GM21447 (cell line): ENCODE data around the gene IGSF23.

ENCODE experiments used
- ATAC-seq: cut with Tn5 transposase; IDR thresholded peaks from one replicate; pipeline ENCODE4 v1.9.1; 2021; ENCODE audit not compliant: unreplicated experiment

IGSF23 gene, protein sequence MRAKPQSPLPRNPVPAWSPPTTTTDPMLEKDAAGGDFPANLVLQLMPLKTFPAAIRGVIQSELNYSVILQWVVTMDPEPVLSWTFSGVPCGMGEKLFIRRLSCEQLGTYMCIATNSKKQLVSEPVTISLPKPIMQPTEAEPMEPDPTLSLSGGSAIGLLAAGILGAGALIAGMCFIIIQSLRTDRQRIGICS

DNA sequence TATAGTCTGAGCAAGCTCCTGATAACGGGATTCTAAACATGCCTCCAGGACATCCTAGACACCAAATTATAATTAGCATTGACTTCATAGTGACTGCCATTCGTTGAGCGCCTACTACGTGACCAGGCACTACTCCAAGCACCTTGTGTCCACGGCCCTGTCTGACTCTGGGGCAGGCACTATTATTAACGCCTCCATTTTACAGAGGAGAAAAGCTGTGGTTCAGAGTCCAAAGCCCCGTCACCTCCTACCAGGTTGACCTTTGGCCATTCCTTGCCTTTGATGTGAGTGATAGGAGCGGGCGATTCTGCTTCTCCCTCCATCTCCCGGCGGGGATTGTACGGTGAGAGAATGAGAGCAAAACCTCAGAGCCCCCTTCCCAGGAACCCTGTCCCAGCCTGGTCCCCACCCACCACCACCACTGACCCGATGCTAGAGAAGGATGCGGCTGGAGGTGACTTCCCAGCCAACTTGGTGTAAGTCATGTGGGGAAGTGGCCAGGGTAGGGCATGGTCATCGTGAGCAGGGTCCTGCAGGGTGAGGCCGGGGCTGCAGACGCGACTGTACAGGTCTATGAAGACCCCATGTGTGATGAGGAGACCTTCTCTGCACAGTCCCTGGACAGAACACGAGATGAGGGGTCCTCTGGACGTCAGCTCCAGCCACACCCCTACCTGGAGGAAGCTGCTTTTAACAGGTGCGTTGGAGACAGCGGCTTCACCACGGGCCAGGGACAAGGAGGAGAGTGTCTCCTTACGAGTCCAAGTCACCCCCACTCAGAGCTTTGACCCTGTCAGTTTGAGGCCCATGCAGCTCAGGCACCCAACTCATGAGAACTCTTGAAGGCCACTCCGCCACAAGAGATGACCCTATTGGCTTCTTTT lies at the start of gene IGSF23:
Gene IGSF23, plus strand, starts transcription at position 269 of the 884 bp plus-strand sequence. Its CDS starts 83 bp downstream, at position 352.
- ATAC-seq = no peak

DNA sequence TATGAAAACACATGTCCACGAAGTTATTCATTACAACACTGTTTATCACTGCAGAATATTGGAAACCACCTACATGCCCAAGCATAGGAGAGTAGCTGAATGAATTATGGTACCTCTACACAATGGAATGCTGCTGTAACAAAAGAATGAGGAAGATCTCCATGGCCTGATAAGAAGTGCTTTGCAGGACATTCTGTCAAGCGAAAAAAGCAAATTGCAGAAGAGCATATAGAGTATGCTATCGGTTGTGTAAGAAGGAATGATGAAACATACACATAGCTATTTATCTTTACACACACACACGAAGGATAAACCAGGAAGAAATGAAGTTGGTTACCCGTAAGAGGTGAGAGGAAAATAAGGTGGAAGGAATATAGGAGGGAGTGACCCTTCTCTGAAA lies 46.4 kb upstream of the IGSF23 start:
- no peak for ATAC-seq

DNA sequence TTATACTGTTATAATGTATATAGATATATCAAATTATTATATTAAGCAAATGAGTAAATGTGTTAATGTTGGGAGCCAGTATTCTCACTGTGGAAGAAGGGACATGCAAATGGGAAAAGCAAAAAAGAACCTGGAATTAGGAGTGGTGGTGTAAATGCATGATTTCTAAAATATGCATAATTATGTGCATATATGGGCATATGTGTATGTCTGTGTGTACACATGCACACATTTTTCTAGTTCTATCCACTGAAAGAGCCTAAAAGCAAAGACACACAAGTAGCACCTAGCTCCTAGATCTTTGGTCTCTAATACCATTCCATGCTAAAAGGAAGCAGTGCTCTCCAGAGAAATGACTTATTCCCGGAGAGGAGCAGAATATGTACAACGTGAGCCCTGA lies 45.6 kb upstream of the IGSF23 start:
- no peak for ATAC-seq

DNA sequence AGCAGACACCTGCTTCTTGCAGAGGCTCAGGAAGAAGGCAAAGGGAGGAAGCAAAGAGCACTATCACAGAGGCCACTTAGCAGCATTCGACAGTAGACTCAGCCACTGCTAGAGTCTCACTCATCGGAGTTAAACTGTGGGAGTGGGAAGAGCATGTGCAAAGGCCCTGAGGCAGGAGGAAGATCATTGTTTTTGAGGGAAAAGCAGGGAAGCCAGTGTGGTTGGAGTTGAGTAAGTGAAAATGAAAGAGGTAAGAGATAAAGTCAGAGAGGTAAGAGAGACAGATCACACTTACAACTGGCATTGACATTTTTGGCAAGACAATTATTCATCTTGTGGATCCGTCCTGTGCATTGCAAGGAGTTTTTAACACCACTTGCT lies 42.8 kb upstream of the IGSF23 start:
- ATAC-seq = no peak

DNA sequence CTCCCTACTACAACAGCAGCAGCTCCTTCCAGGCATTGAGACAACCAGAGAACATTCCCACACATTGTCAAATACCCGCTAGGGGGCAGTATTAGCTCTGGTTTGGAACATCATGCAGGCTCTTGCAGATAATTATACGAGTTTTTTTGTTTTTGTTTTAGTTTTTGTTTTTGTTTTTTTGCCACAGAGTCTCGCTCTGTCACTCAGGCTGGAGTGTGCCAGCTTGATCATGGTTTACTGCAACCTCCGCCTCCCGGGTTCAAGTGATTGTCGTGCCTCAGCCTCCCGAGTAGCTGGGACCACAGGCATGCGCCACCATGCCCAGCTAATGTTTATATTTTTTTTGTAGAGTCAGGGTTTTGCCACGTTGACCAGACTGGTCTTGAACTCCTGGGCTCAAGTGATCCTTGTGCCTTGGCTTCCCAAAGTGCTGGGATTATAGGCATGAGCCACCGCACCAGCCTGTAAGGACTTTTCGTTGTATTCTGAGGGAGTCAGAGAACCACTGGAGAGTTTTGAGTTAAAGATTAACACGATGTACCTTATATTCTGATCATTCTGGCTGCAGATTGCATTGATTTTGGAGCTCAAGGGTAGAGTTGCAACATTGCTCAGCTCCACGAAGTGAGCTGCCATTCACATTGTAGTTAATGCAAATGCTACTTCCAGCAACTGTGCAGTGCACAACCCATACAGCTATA lies 42.2 kb upstream of the IGSF23 start:
- no peak for ATAC-seq

DNA sequence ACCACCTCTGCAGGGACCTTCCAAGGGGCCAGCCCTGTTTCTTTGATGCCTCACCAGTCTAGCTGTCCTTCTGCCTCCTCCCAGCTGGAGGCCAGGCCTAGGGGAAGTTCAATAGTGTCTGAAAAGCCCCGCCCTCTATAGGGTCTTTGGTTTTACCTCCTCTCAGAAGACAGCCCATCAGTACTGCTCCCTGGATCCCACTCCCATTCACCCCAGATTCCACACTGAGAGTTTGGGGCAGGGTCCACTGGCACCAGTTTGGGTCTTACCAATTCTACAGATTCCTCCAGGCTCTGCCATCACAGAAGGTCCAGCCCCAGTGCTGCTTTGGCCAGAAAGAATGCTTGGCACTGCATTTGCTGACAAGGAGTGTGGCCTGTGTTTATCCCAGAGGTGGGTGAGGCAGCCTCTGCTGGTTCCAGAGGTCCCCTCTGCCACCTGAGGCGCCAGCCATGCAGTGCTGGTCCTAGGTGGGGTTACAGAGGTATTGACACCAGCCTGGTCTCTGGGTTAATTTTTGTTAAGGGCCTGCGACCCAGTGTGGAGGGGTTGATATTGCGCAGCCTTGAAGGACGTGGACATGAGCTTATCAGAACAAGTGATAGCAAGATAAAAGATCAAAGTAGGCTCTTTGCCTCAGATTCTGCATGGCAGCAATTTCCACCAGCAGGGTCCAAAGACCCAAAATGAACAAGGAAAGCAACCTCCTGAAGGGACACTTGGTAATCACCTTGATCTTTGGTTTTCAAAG lies 41.4 kb upstream of the IGSF23 start:
- no peak for ATAC-seq

DNA sequence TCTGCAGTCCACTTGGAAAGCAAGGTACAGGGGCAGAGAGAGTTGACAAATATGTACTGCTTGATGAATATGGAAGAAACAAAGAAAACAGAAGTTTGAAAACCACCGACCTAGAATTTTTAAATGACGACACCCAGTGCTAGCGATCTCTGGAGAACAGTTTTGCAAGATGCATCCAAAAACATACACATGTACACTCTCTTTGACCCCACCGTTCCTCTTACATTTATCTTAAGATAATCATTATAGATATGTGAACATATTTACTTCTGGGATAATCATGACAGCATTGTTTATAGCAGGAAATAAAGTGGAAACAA lies 40.8 kb upstream of the IGSF23 start:
- ATAC-seq = no peak

DNA sequence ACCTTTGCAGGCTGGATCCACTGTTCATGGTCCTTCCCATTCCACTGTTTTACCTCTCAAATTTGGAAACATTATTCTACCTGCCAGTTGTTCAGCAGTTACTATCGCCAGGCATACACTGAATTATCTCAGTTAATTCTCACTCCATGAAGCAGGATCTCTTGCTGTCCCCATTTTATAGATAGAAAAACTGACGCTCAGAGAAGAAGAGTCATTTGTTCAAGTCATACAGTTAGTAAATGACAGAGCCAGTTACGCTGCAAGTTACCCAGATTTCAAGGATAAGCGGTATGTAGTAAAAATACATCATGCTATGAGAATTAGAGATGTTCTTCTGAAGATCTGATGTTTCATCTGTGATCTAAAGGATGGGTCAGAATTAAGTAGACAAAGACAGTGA lies 40.2 kb upstream of the IGSF23 start:
- no peak for ATAC-seq

DNA sequence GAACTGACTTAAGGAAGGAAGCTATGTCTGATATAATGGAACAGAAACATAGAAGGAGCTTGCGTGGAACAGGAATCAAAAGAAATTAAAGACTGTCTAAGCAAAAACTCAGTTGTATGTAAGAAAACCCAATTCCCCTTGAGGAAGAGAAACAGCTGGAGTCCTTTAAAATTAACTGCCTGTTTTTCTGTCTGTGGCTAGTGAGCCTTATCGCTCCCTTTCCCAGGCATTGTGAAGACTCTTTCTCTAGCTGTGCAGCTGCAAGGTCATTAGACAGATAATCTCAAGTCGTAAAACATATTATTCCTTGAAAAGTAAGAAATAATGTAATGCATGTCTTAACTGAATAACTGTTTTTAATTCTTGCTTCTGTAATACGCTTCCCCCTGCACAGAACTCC lies 39.7 kb upstream of the IGSF23 start:
- no peak for ATAC-seq

DNA sequence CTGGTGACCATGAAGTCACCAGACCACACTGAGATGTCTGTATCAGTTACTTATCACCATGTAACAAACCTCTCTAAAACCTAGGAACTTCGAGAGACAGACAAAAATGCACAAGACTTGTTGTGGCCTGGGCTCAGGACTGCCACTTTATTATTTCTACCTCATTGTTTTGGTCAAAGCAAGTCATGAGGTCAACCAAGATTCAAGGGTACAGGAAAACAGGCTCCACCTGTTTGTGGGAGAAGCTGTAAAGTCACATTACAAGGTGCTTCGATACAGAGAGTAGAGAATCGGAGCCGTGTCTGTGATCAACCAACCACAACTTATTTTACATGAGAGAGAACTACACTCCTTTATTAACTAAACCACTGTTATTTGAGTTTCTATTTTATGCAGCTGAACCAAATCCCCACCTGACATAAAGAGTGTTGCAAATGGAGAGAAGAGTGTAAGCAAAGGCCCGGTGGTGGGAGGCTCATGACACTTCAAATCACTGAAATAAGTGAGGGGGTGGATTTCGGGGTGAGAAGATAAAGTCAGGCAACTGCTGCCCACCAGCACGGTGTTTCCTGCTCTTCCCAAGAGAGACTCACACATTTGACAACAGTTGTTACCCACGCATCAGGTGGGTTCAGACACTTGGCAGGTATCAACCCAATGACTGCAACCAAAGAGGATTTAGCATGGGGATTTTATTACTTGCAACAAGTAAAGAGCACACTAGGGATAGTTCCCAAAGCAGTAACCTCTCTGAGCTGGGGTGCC lies 39.0 kb upstream of the IGSF23 start:
- no peak for ATAC-seq

DNA sequence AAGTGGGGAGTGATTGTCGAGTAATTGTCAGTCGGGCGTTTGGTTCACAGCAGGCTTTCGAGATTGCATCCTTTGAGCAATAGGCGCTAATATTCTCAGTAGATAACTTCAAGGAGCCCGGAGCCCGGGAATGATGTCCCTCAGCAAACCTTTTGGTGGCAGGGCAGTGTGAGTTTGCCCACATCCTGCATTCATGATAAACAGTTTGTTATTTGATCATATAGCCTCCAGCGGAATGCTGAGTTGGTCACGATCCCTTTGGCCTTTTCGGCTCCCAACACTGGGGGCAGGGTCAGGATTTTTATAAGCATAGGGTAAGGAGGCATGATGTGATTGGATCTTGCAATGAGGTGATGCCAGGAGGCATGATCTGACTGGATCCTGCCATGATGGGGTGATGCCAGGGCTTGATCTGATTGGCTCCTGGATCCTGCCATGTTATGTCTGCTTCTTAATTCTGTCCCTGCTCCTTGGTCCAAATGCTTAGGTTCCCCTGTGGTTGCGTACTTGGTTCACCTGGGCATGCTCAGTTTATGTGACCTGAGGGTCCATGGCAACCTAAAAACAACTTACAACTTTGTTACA lies 38.2 kb upstream of the IGSF23 start:
- ATAC-seq = no peak

DNA sequence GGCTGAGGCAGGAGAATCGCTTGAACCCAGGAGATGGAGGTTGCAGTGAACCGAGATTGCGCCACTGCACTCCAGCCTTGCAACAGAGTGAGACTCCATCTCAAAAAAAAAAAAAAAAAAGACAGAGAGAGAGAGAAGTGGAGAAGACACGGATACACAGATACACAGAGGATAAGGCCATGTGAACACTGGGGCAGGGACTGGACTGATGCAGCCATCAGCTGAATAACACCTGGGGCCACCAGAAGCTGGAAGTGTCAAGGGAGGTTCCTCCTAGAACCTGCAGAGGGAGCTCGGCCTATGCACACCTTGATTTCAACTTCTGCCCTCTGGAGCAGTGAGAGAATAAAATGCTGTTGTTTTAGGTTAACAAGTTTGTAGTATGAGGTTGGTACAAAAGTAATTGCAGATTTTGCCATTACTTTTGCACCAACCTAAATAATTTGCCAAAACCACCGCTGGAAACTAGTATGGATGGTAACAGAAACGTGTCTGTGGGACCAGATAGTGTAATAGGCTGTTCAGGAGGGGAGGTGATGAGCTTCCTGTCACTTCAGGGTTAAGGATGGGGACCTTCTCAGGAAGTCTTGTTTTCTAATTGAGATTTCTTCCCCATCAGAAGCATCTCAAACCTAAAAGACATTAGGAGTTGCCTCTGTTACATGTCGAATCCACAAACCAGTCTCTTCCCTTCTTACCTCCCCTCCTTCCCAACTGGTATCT lies 36.4 kb upstream of the IGSF23 start:
- ATAC-seq = no peak

DNA sequence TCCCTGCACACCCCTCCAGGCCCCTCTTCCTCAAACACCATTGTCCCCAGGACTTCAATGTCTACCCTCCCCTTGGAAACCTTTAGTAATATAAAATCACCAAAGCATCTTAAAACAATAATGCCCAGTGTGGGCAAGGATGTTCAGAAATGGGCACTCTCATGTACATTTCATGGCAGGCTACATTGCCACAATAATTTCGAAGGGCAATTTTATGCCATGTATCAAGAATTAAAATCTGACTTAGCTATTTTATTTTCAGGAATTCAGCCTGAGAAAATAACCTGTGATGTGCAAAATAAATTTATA lies 35.8 kb upstream of the IGSF23 start:
- no peak for ATAC-seq

DNA sequence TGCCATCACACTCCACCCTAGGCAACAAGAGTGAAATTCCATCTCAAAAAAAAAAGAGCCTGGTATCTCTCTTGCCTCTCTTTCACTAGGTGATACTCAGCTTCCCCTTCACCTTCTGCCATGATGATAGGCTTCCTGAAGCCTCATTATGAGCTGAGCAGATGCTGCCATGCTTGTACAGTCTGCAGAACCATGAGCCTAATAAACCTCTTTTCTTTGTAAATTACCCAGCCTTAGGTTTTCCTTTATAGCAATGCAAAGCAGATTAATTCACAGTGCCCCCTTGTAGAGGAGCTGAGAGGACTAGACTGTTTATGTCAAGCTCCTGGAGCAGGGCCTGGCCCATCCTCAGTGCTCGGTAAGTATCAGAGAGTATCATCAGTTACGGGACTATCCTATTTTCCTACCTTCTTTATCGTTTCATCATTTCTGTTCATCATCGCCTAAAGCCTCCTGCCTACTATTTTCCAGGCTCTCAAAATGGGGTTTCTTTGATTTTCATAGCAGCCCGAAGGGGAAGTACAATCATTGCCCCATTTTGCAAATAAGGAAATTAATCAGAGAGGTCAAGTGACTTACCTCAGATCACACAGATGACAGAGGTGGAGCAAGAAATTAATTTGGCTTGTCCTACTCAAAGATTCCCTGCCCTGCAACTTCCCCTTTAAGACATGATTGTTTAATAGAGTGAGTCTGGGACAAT lies 33.5 kb upstream of the IGSF23 start:
- no peak for ATAC-seq

DNA sequence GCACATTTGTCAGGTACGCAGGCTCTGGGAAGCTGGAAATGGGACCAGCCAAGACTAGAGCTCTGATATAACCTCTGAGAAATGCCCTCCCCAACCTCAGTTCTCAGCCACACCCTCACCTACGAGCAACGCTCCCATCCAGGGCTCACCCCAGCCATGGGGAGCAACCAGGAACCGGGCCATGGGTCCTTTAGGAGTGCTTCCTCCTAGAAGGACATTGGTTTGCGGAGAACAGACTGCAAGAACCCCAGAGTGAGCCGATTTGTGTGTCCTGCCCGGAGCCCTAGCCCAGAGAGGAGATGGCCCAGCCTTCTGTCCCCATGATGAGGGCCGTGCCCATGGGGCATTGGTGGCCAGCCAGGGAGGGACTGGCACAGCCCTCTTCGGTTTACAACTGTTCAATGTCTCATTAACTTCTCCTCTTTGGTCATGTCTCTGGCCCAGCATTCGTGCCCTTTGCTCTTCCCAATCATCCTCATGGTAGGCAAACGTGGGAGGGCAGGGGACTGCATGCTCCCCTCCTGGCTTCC lies 32.9 kb upstream of the IGSF23 start:
- no peak for ATAC-seq

DNA sequence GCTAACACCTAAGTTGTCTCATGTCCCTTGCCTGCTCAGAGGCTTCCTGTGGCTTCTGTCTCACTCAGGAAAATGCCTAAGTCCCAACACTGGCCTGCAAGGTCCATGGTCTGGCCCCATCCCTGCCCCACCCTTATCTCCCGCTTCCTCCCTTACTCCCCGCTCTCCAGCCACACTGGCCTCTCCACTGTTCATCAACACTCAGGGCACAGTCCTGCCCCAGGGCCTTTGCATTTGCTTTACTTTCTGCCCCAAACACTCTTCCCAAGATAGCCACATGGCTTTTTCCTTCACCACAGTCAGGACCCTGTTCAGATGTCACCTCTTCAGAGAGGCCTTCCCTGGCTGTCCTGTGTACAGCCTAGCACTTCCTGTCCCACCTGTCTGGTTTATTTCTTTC lies 32.1 kb upstream of the IGSF23 start:
- ATAC-seq = no peak

DNA sequence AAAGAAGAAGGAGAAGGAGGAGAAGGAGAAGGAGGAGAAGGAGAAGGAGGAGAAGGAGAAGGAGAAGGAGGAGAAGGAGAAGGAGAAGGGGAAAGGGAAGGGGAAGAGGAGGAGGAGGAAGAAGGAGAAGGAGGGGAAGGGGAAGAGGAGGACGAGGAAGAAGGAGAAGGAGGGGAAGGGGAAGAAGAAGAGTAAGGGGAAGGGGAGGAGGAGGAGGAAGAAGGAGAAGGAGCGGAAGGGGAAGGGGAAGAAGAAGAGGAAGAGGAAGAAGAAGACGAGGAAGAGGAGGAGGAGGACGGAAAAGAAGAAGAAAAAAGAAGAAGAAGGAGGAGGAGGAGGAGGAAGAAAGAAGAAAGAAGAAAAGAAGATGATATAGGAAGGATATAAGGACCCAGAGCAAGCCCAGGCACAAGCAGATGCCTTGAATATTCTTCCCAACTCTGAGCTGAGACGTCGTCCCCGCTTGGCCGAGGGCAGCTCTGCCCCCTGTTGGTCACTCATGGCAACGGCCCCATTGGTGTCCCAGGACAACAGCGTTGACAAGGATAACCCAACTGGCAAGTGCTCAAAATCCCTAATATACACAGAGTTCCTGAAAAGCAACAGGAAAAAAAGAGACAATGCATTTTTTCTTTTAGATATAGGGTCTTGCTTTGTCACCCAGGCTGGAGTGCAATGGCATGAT lies 30.6 kb upstream of the IGSF23 start:
- no peak for ATAC-seq

DNA sequence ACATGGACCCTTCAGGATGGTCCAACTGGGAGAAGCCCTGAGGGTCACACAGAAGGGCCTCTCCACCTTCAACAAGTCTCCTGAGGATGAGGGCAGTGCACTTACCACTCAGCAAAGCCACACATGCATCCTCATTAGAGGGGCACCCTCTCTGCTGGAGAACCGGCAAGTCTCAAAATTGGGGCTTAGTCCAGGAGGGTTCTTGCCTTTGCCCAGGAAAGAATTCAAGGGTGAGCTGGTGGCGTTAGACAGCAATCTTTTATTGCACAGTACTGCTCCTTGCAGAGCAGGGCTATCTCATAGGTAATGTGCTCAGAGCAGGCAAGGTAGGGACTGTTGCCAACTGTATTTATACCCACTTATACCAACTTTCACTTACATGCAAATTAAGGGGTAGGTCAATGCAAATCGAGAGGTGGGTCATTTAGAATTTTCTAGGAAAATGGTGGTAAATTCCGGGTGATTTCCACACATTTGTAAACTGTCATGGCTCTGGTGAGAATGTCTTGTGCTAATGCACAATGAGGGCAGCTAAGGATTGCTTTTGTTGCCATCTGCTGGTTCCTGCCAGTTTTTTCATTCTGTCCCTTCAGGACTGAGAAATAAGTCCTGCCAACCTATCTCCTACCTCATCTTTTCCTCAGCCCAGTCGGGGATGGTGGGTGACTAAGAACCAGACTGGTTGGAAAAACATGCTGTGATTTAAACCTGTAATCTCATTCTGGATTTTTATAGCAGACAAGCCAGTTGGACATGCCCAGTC lies 27.8 kb upstream of the IGSF23 start:
- ATAC-seq = no peak
